Neural cell (in vitro differentiated cells): ENCODE measurements around the gene KRTAP2-4. TPM values are rescaled to one million over a fixed set of nuclear protein-coding genes. Genes with fewer than 3 reads are reported as not detected.

ENCODE experiments used
- H2AFZ ChIP-seq: fragments of 200-600, 300-800 bp; sonication (generic), shearing (Covaris generic); 2 replicates; pipeline ENCODE4 v1.6.0; 2014; ENCODE audit warnings: low read depth, mild to moderate bottlenecking, antibody characterized with exemption, low read length, moderate library complexity
- H3F3A ChIP-seq: fragments of 200-600 bp; shearing (Covaris generic); 2 replicates; pipeline ENCODE4 v1.6.1; 2016; ENCODE audit warnings: mild to moderate bottlenecking, moderate library complexity, mixed read lengths, antibody characterized with exemption, low read length; ENCODE audit not compliant: insufficient read depth, poor library complexity, severe bottlenecking
- H3K27ac ChIP-seq: fragments of 200-600, 300-800 bp; sonication (generic), shearing (Covaris generic); 2 replicates; pipeline ENCODE4 v1.5.1; 2014; ENCODE audit warnings: mild to moderate bottlenecking, low read length, moderate library complexity
- H3K27me3 ChIP-seq: fragments of 300-800, 200-600 bp; sonication (generic), shearing (Covaris generic); 2 replicates; pipeline ENCODE4 v1.6.0; 2014; ENCODE audit warnings: mild to moderate bottlenecking, low read depth, low read length, moderate library complexity; ENCODE audit not compliant: insufficient read depth
- H3K36me3 ChIP-seq: fragments of 300-800, 200-600 bp; sonication (generic), shearing (Covaris generic); 2 replicates; pipeline ENCODE4 v1.5.1; 2014; ENCODE audit warnings: mild to moderate bottlenecking, antibody characterized with exemption, low read length, moderate library complexity; ENCODE audit not compliant: insufficient read depth
- H3K4me2 ChIP-seq: fragments of 300-800, 200-600 bp; sonication (generic), shearing (Covaris generic); 2 replicates; pipeline ENCODE4 v1.6.0; 2014; ENCODE audit warnings: mild to moderate bottlenecking, low read length
- H3K4me3 ChIP-seq: fragments of 300-800, 200-600 bp; sonication (generic), shearing (Covaris generic); 2 replicates; pipeline ENCODE4 v1.5.1; 2014; ENCODE audit warnings: mild to moderate bottlenecking, low read length, moderate library complexity
- H3K79me2 ChIP-seq: fragments of 200-600 bp; shearing (Covaris generic); replicated peaks from 2 replicates; pipeline ENCODE4 v1.6.0; 2014; ENCODE audit warnings: mild to moderate bottlenecking, low read length, moderate library complexity; ENCODE audit not compliant: insufficient read depth
- H3K9ac ChIP-seq: fragments of 300-800, 200-600 bp; sonication (generic), shearing (Covaris generic); 2 replicates; pipeline ENCODE4 v1.6.1; 2016; ENCODE audit warnings: mild to moderate bottlenecking, low read length, mixed read lengths
- H3K9me2 ChIP-seq: fragments of 200-600 bp; shearing (Covaris generic); 2 replicates; pipeline ENCODE4 v1.6.1; 2016; ENCODE audit warnings: mild to moderate bottlenecking, low read length, mixed read lengths; ENCODE audit not compliant: insufficient read depth
- H3K9me3 ChIP-seq: fragments of 200-600, 300-800 bp; sonication (generic), shearing (Covaris generic); 2 replicates; pipeline ENCODE4 v1.6.1; 2016; ENCODE audit warnings: mild to moderate bottlenecking, mixed run types, low read length, moderate library complexity, mixed read lengths
- H4K20me1 ChIP-seq: fragments of 200-600 bp; shearing (Covaris generic); 2 replicates; pipeline ENCODE4 v1.6.1; 2016; ENCODE audit warnings: mild to moderate bottlenecking, mixed run types; ENCODE audit not compliant: insufficient read depth
- CTCF ChIP-seq: fragments of 450-650 bp; IDR thresholded peaks from 2 replicates; pipeline ENCODE4 v1.5.1; 2014; ENCODE audit warnings: antibody characterized with exemption, mild to moderate bottlenecking, moderate library complexity; ENCODE audit not compliant: poor library complexity, severe bottlenecking
- EP300 ChIP-seq: fragments of 450-650 bp; conservative IDR thresholded peaks from 2 replicates; pipeline ENCODE4 v1.6.1; 2014; ENCODE audit warnings: antibody characterized with exemption, mild to moderate bottlenecking, moderate library complexity; ENCODE audit not compliant: poor library complexity, severe bottlenecking
- EZH2 ChIP-seq: fragments of 200-600, 300-800 bp; shearing (Covaris generic), sonication (generic); IDR thresholded peaks from 2 replicates; pipeline ENCODE4 v1.6.1; 2014; ENCODE audit warnings: antibody characterized with exemption, low read length, borderline replicate concordance, mild to moderate bottlenecking; ENCODE audit not compliant: insufficient read depth, poor library complexity, severe bottlenecking
- MXI1 ChIP-seq: fragments of 450-650 bp; conservative IDR thresholded peaks from 2 replicates; pipeline ENCODE4 v1.6.1; 2014; ENCODE audit warnings: antibody characterized with exemption, mild to moderate bottlenecking; ENCODE audit not compliant: poor library complexity, severe bottlenecking
- POLR2AphosphoS5 ChIP-seq: IDR thresholded peaks from 2 replicates; pipeline ENCODE4 v1.6.1; 2012
- RAD21 ChIP-seq: fragments of 450-650 bp; conservative IDR thresholded peaks from 2 replicates; pipeline ENCODE4 v1.6.1; 2014; ENCODE audit warnings: antibody characterized with exemption, mild to moderate bottlenecking, moderate library complexity
- REST ChIP-seq: IDR thresholded peaks from 2 replicates; pipeline ENCODE4 v1.6.1; 2012; ENCODE audit warnings: borderline replicate concordance
- SMC3 ChIP-seq: fragments of 450-650 bp; conservative IDR thresholded peaks from 2 replicates; pipeline ENCODE4 v1.6.1; 2014; ENCODE audit warnings: antibody characterized with exemption, mild to moderate bottlenecking, moderate library complexity; ENCODE audit not compliant: poor library complexity
- TAF1 ChIP-seq: IDR thresholded peaks from 2 replicates; pipeline ENCODE4 v1.6.1; 2012; ENCODE audit warnings: low read depth
- polyA plus RNA-seq: library from polyadenylated mRNA; depleted of rRNA; stranded (reverse); fragments of >200 nt; gene quantifications from 2 replicates; pipeline ENCODE4 v1.2.3, GENCODE V29; 2014

KRTAP2-4 gene
- polyA plus RNA-seq, 1 donor from 2014 or later, result not detected

- H2AFZ ChIP-seq, result no peak overlapping the region
- no peaks in the 10 kb centered on the region for H3F3A ChIP-seq
- no peak overlapping the region for H3K27ac ChIP-seq
- no peak overlapping the region for H3K4me2 ChIP-seq
- no peak overlapping the region for H3K9ac ChIP-seq
- no peaks in the 10 kb centered on the region for H3K36me3 ChIP-seq
- no peak overlapping the region for H3K4me3 ChIP-seq
- no peaks in the 10 kb centered on the region for H3K9me2 ChIP-seq
- TF ChIP-seq SMC3, result no peak
- no peak for TF ChIP-seq EP300
- no peak for TF ChIP-seq CTCF
- TF ChIP-seq TAF1, result no peak
- TF ChIP-seq MXI1, result no peak
- TF ChIP-seq EZH2, result no peak
- no peak for TF ChIP-seq RAD21
- TF ChIP-seq POLR2AphosphoS5, result no peak
- TF ChIP-seq REST, result no peak
- H3K79me2 ChIP-seq, result no peaks in the 10 kb centered on the region
- H3K27me3 ChIP-seq, result no peaks in the 10 kb centered on the region
- no peaks in the 10 kb centered on the region for H3K9me3 ChIP-seq
- no peaks in the 10 kb centered on the region for H4K20me1 ChIP-seq
Observed at GRCh38 chr17:41052566-41052965, 13.1 kb downstream of the KRTAP2-4 start.

- Histone ChIP-seq H3K79me2 (no peaks in the 10 kb centered on the region), H3K27ac (no peak overlapping the region), H3K4me3 (no peak overlapping the region), H3K9me2 (no peaks in the 10 kb centered on the region), H4K20me1 (no peaks in the 10 kb centered on the region), H3F3A (no peaks in the 10 kb centered on the region), H2AFZ (no peak overlapping the region), H3K36me3 (no peaks in the 10 kb centered on the region), H3K27me3 (no peaks in the 10 kb centered on the region), H3K9ac (no peak overlapping the region), H3K4me2 (no peak overlapping the region), H3K9me3 (no peaks in the 10 kb centered on the region)
- TF ChIP-seq TAF1 (no peak), EZH2 (no peak), EP300 (no peak), REST (no peak), SMC3 (no peak), MXI1 (no peak)
Observed at GRCh38 chr17:41049110-41049509, 16.6 kb downstream of the KRTAP2-4 start.
